Pulmonary artery endothelial cell (primary cell): ENCODE results near the gene SCGB1A1. TPM values are rescaled to one million over a fixed set of nuclear protein-coding genes. Genes with fewer than 3 reads are reported as not detected.

ENCODE experiments used
- DNase-seq: peaks from one replicate; pipeline ENCODE4 v3.0.0-alpha.2; 2011; ENCODE audit warnings: low read depth, low spot score
- total RNA-seq: library from RNA; depleted of rRNA; stranded (reverse); fragments of >200 nt; gene quantifications from 2 replicates; pipeline ENCODE4 v1.2.3, GENCODE V29; 2014

The SCGB1A1 gene
- total RNA-seq, 1 donor from 2014 or later: not detected

- no peak for DNase-seq
These were observed 20.5 kb upstream of the SCGB1A1 start for GRCh38 chr11:62398011-62398994.

GRCh38 chr11:62399172-62399877 lies 19.5 kb upstream of the SCGB1A1 start:
- DNase-seq: no peak

- DNase-seq: no peak
These were observed 19.0 kb upstream of the SCGB1A1 start for GRCh38 chr11:62399878-62400266.

GRCh38 chr11:62400281-62400680 lies 18.6 kb upstream of the SCGB1A1 start:
- no peak for DNase-seq

GRCh38 chr11:62400760-62401159 lies 18.1 kb upstream of the SCGB1A1 start:
- DNase-seq: no peak

GRCh38 chr11:62401356-62401755 lies 17.5 kb upstream of the SCGB1A1 start:
- no peak for DNase-seq

GRCh38 chr11:62401811-62402210 lies 17.0 kb upstream of the SCGB1A1 start:
- DNase-seq: no peak

GRCh38 chr11:62402226-62402959 lies 16.4 kb upstream of the SCGB1A1 start:
- DNase-seq: no peak

GRCh38 chr11:62402960-62403730 lies 15.7 kb upstream of the SCGB1A1 start:
- no peak for DNase-seq

- no peak for DNase-seq
These were observed 14.4 kb upstream of the SCGB1A1 start for GRCh38 chr11:62404435-62404834.

GRCh38 chr11:62404901-62405300 lies 13.9 kb upstream of the SCGB1A1 start:
- DNase-seq: no peak

- DNase-seq: no peak
These were observed 12.8 kb upstream of the SCGB1A1 start for GRCh38 chr11:62406034-62406433.

GRCh38 chr11:62409831-62410230 lies 9.0 kb upstream of the SCGB1A1 start:
- DNase-seq: no peak

- DNase-seq: no peak
These were observed 7.9 kb upstream of the SCGB1A1 start for GRCh38 chr11:62410972-62411371.

- no peak for DNase-seq
These were observed 7.3 kb upstream of the SCGB1A1 start for GRCh38 chr11:62411524-62411923.

- no peak for DNase-seq
These were observed 5.7 kb upstream of the SCGB1A1 start for GRCh38 chr11:62413060-62413696.

GRCh38 chr11:62416596-62416995 lies 2.2 kb upstream of the SCGB1A1 start:
- no peak for DNase-seq

- DNase-seq: no peak
These were observed 697 bp upstream of the SCGB1A1 start for GRCh38 chr11:62418136-62418535.

- no peak for DNase-seq
These were observed 589 bp downstream of the SCGB1A1 start for GRCh38 chr11:62419314-62419929.

- no peak for DNase-seq
These were observed 1.1 kb downstream of the SCGB1A1 start for GRCh38 chr11:62419943-62420342.
